ENCODE data around the gene ETNK2.

- no peak for TF ChIP-seq POLR2A (IDR thresholded peaks at IDR 0.05; ENCODE audit: low read length)
- no peak for TF ChIP-seq GATA1 (IDR thresholded peaks at IDR 0.05; ENCODE audit: low read depth, low read length)
Measured at GRCh38 chr1:204167730-204168129, 15.9 kb upstream of the ETNK2 start.

Data from erythroblast (primary cell).